CD4-positive, alpha-beta T cell treated with Interferon alpha-2 for 1 hour (primary cell): ENCODE results near the gene GTPBP3.

ENCODE experiments used
- DNase-seq, 2 donors: peaks; one replicate each; pipeline ENCODE4 v3.0.0-alpha.2; 2020 to 2022

The GTPBP3 gene

DNA sequence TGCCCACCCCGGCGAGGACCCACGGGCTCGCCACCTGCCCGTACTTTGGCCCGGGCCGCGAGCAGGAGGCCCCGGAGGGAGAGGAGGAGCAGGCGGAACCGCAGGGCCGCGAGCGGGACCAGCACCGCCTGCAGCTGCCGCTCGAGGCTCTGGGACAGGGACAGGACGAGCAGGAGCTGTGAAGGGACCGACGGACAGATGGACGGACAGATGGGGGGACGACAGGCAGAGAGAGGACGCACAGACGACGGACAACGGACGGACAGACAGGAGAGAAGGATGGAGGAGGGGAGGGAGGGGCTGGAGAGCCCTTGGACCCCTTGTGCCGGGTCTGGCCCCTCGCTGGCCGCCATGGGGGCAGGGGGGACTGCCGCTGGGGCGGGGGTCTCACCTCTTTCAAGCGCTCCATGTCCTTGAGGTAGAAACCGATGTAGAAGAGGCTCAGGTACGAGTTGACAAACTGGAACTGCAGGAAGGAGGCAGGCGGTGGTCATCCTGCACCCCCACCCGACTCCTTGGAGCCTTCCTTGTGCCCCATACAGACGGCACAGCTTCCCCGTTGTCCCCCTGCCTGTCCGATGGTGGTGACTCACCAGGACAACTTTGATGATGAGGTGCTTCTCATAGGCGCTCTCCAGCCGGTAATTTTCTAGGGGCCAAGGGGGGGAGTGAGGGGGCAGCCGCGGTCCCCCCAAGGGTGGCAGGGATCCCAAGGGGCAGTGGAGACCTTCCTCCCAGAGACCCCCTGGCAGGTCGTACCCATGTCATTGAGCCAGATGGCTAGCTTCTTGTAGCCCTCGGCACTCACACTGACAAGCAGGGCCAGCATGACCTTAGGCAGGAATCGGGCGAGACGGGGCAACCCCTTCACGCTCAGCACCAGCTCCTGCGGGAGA lies 7.7 kb upstream of the GTPBP3 start:
- DNase-seq, result no peak

- DNase-seq, result no peak
Measured at GRCh38 chr19:17330262-17331044, 6.9 kb upstream of the GTPBP3 start.

DNA sequence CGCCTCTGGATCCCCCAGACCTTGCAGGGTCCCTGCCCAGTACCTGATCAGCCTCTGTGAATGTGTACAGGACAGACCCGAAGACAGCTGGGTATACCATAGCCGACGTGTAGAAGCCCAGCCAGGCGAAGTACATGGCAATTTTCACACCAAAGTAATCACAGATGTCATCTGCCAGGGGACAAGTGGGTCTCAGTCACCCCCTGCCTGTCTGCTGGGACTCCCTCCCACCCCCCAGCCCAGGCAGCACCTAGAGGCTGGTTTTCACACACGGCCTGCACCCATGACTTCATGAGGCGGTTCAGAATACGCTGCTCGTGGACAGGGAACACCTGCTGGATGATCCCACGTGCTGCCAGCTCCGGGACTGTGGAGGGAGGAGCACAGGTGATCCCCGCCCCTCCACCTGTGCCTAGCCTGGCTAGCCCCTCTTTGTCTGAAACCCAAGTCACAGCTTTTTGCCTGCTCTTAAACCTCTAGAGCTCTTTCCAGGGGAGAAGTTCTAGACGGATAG lies 6.3 kb upstream of the GTPBP3 start:
- DNase-seq, result no peak

GRCh38 chr19:17332360-17332676 lies 5.0 kb upstream of the GTPBP3 start:
- no peak for DNase-seq

- DNase-seq, result peak; percentile 54 to 59
Measured at GRCh38 chr19:17332677-17333581, 4.4 kb upstream of the GTPBP3 start.

GRCh38 chr19:17333611-17334413 lies 3.5 kb upstream of the GTPBP3 start:
- DNase-seq, result peak; percentile 66 to 76

- peak; percentile 95 to 99 for DNase-seq
Measured at GRCh38 chr19:17334414-17335409, 2.6 kb upstream of the GTPBP3 start, which contains the start of gene ANO8. Gene ANO8 (minus strand): TSS chr19:17334855. CDS start chr19:17334670, 185 bp downstream.

GRCh38 chr19:17335575-17335974 lies 1.8 kb upstream of the GTPBP3 start:
- no peak for DNase-seq

DNA sequence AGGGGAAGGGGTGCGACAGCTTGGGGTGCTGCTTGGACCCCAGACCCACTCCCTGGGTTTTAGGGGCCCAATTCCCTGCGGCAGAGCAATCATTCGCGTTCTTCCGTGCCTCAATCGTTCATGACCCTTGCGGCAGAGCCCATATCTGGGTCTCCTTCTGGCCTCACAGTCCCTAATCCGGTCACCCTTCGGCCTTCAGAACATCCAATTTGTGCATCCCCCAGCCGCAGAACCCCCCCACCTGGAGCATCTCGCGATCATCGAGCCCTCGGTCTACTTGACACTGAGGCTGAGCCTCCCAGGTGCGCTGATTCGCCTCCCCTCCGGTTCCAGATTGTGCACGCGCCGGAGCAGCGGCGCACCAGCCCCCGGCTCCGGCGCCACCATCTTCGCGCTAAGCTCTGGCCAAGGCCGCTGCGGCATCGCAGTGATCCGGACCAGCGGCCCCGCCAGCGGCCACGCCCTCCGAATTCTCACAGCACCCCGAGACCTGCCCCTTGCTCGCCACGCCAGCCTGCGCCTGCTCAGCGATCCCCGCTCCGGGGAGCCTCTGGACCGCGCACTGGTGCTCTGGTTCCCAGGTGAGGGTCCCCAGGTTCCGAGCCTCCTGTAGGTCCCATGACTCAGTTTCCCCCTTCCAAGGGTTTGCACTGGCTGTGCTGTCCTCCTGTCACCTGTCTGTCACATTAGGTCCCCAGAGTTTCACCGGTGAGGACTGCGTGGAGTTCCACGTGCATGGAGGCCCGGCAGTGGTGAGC lies 501 bp downstream of the GTPBP3 start:
- peak in 1 of 2 donors; percentile 36 for DNase-seq

GRCh38 chr19:17338433-17339078 lies 1.2 kb downstream of the GTPBP3 start:
- no peak for DNase-seq

DNA sequence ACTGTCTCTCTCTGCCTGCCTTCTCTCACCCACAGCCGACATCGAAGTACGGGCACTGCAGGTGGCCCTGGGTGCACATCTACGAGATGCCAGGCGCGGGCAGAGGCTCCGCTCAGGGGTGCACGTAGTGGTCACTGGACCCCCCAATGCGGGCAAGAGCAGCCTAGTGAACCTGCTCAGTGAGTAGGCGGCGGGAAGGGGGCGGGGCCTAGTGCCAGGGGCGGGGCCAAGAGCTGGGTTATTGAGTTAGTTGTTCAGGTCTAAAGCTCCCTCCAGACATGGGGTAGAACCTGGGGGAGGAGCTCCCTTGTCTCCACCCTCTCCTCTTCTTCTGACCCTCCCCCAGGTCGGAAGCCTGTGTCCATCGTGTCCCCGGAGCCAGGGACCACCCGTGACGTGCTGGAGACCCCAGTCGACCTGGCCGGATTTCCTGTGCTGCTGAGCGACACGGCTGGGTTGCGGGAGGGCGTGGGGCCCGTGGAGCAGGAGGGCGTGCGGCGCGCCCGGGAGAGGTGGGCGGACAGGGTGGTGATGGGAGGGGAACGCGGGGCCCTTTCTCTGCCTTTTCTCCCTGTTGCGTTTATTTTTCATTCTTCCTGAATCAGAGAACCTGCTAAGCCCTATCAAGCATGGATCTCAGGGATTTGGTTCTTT lies 1.9 kb downstream of the GTPBP3 start:
- peak in 1 of 2 donors; percentile 50 for DNase-seq

DNA sequence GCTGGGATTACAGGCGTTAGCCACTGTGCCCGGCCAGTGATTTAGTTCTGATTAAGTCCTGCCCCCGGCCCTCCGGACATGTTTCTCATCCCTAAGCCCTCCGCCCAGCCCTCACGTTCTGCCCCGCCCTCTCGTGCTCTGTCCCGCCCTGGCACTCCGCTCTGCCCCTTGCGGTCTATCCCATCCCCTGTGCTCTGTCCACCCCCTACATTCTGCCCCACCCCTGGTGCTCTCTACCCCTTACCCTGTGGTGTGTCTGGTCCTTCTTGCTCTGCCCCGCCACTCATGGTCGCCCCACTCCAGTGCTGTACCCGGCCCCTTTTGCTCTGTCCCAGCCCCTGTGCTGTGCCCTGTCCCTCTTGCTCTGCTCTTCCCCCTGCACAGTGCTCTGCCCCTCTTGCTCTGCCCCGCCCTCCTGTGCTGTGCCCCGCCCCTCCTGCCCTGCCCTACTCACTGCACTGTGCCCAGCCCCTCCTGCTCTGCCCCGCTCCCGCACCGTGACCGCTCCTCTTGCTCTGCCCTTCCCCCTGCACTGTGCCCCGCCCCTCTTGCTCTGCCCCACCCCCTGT lies 3.0 kb downstream of the GTPBP3 start:
- DNase-seq, result no peak

DNA sequence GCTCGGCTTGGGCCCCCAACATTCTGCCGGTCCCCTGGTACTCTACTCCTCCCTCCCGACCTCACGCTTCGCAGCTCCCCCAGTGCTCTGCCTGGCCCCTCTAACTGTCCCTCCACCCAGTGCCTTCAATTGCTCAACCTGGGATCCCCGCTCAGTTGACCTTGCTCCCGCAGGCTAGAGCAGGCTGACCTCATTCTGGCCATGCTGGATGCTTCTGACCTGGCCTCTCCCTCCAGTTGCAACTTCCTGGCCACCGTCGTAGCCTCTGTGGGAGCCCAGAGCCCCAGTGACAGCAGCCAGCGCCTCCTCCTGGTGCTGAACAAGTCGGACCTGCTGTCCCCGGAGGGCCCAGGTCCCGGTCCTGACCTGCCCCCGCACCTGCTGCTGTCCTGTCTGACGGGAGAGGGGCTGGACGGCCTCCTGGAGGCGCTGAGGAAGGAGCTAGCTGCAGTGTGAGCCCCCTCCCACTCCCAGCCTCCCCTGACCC lies 3.6 kb downstream of the GTPBP3 start:
- no peak for DNase-seq

DNA sequence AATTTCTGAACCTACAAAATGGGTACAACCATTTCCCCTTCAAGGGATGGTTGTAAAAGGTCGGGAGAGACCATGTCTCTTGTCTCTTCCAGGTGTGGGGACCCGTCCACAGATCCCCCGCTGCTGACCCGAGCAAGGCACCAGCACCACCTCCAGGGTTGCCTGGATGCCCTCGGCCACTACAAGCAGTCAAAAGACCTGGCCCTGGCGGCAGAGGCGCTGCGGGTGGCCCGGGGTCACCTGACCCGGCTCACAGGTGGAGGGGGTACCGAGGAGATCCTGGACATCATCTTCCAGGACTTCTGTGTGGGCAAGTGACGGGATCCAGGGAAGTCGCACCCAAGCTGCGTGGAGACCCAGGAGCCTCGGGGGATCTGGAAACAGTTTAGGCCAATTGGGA lies 4.0 kb downstream of the GTPBP3 start:
- DNase-seq, result no peak

GRCh38 chr19:17341845-17342244 lies 4.5 kb downstream of the GTPBP3 start:
- DNase-seq, result no peak

- peak; percentile 71 to 80 for DNase-seq
Measured at GRCh38 chr19:17346109-17346671, 8.8 kb downstream of the GTPBP3 start.

DNA sequence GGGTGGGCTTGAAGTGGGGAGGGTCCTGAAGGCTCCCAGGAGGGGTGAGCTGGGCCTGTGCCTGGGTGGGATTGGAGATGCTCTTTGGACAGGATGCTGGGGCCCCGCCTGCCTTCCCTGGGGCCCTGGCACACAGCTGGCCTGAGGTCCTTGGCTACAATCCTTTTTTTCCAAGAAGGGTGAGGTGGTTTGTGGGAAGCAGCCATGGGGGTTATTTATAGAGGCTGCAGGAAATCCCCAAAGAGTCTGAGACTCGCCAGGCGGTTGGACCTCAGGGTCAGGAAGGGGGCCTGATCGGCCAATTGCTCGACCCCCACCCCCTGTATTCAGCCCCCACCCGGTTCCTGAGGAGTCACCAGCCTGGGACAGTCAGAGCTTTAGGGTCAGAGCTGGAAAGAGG lies 10.0 kb downstream of the GTPBP3 start:
- DNase-seq, result no peak

DNA sequence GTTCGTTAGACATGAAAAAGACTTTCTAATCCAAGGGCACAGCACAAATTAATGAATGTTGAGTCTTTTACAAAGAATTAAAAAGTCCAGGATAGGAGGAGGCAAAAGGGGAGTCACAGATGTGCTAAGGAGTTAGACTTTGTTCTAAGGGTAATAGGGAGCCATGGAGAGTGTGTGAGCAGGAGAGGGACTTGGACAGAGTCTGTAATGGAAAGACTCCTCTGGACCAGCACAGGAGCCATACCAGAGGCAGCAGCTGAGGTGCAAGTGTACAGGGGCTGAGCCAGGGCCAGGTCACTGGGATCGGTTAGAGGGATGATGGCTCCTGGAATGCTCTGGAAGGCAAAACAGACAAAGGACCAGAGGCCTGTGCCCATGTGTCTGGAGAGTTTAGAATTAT lies 10.5 kb downstream of the GTPBP3 start:
- DNase-seq, result no peak
